Nephron (organoid): Measurements from ENCODE around the gene HEPACAM.

Experiments
- H3K27ac Mint-ChIP-seq, 3 experiments: 2 replicates each; pipeline ENCODE4 v1.8.0; 2020; ENCODE audit warnings: mixed read lengths in 3 of 3, mild to moderate bottlenecking in 2 of 3, moderate library complexity in 1 of 3
- H3K27me3 Mint-ChIP-seq: 2 replicates; pipeline ENCODE4 v1.8.0; 2021; ENCODE audit warnings: low read depth, mild to moderate bottlenecking, moderate library complexity, mixed read lengths
- H3K36me3 Mint-ChIP-seq: 2 replicates; pipeline ENCODE4 v1.8.0; 2020; ENCODE audit warnings: low read depth, mixed read lengths
- H3K4me1 Mint-ChIP-seq: 2 replicates; pipeline ENCODE4 v1.8.0; 2020; ENCODE audit warnings: mixed read lengths
- H3K4me3 Mint-ChIP-seq, 3 experiments: 2 replicates each; pipeline ENCODE4 v1.8.0; 2020; ENCODE audit warnings: mild to moderate bottlenecking in 3 of 3, mixed read lengths in 3 of 3, moderate library complexity in 2 of 3
- H3K9me3 Mint-ChIP-seq: 2 replicates; pipeline ENCODE4 v1.8.0; 2020; ENCODE audit warnings: mixed read lengths
- CTCF ChIP-seq, 3 experiments: fragments of 200-600 bp; sonication (generic); IDR thresholded peaks; one replicate each; pipeline ENCODE4 v1.5.0; 2021; ENCODE audit warnings: antibody characterized with exemption in 3 of 3; ENCODE audit not compliant: unreplicated experiment in 3 of 3

The HEPACAM gene

GRCh38 chr11:124895471-124895971 is 40.3 kb downstream of the HEPACAM start:
- Mint-ChIP-seq H3K27ac (no peak overlapping the region), H3K27me3 (peaks cover 19% of the 10 kb centered on the region), H3K4me3 (no peak overlapping the region), H3K9me3 (no peaks in the 10 kb centered on the region), H3K36me3 (no peaks in the 10 kb centered on the region), H3K4me1 (peaks cover 69% of the 10 kb centered on the region)
- no peak for TF ChIP-seq CTCF (IDR thresholded peaks at IDR 0.05; ENCODE audit: unreplicated experiment in 3 of 3)

- no peaks in the 10 kb centered on the region for H3K36me3 Mint-ChIP-seq
- H3K27ac Mint-ChIP-seq, result peak overlapping the region in 2 of 3 experiments; percentile 64 to 75
- no peak for TF ChIP-seq CTCF (IDR thresholded peaks at IDR 0.05; ENCODE audit: unreplicated experiment in 3 of 3)
- H3K4me3 Mint-ChIP-seq, result no peak overlapping the region
- H3K9me3 Mint-ChIP-seq, result no peaks in the 10 kb centered on the region
- H3K4me1 Mint-ChIP-seq, result peaks cover 75% of the 10 kb centered on the region
- peaks cover 19% of the 10 kb centered on the region for H3K27me3 Mint-ChIP-seq
Measured at GRCh38 chr11:124894606-124895430, 41.0 kb downstream of the HEPACAM start.

GRCh38 chr11:124893781-124894401 is 42.0 kb downstream of the HEPACAM start:
- Mint-ChIP-seq H3K4me1 (peaks cover 74% of the 10 kb centered on the region), H3K4me3 (no peak overlapping the region), H3K36me3 (no peaks in the 10 kb centered on the region), H3K9me3 (no peaks in the 10 kb centered on the region), H3K27me3 (peaks cover 13% of the 10 kb centered on the region), H3K27ac (peak overlapping the region in 2 of 3 experiments; percentile 64 to 75)
- TF ChIP-seq CTCF (IDR thresholded peaks at IDR 0.05; ENCODE audit: unreplicated experiment in 3 of 3), result no peak

- Mint-ChIP-seq H3K4me3 (no peak overlapping the region), H3K27me3 (peaks cover 15% of the 10 kb centered on the region), H3K36me3 (no peaks in the 10 kb centered on the region), H3K4me1 (peaks cover 73% of the 10 kb centered on the region), H3K27ac (peak overlapping the region in 2 of 3 experiments; percentile 36 to 66), H3K9me3 (no peaks in the 10 kb centered on the region)
- TF ChIP-seq CTCF (IDR thresholded peaks at IDR 0.05; ENCODE audit: unreplicated experiment in 3 of 3), result no peak
Measured at GRCh38 chr11:124892750-124893454, 42.9 kb downstream of the HEPACAM start.

- Mint-ChIP-seq H3K36me3 (no peaks in the 10 kb centered on the region), H3K9me3 (no peaks in the 10 kb centered on the region), H3K27ac (peak overlapping the region in 2 of 3 experiments; percentile 20 to 66), H3K4me3 (no peak overlapping the region), H3K4me1 (peaks cover 67% of the 10 kb centered on the region), H3K27me3 (peaks cover 10% of the 10 kb centered on the region)
- no peak for TF ChIP-seq CTCF (IDR thresholded peaks at IDR 0.05; ENCODE audit: unreplicated experiment in 3 of 3)
Measured at GRCh38 chr11:124892146-124892545, 43.7 kb downstream of the HEPACAM start.
